HepG2 (cell line): ENCODE measurements around the gene NRL. TPM values are rescaled to one million over a fixed set of nuclear protein-coding genes. Genes with fewer than 3 reads are reported as not detected.
A peak's percentile ranks its signal among the peaks of the same experiment; 100 is the strongest.

Experiments
- ARID5B ChIP-seq: IDR thresholded peaks from 2 replicates; pipeline ENCODE4 v1.4.0; 2020; ENCODE audit warnings: mild to moderate bottlenecking, missing genetic modification reagents
- GABPB1 ChIP-seq: IDR thresholded peaks from 2 replicates; pipeline ENCODE4 v1.6.1; 2016; ENCODE audit warnings: mild to moderate bottlenecking, missing genetic modification reagents, moderate library complexity, missing compliant biosample characterization
- MAZ ChIP-seq, 2 experiments: sonication (generic) in 1 of 2; formaldehyde crosslinking in 1 of 2; IDR thresholded peaks; 2 replicates each; pipeline versions ENCODE4 v1.5.0 to v1.6.1; 2012 to 2020; ENCODE audit warnings: low read depth in 2 of 2, mild to moderate bottlenecking in 2 of 2, borderline replicate concordance in 1 of 2, improper control_type of control experiment in 1 of 2, low read length in 1 of 2, missing genetic modification reagents in 1 of 2, moderate library complexity in 1 of 2
- MEIS2 ChIP-seq: sonication (generic); formaldehyde crosslinking; IDR thresholded peaks from 2 replicates; pipeline ENCODE4 v1.9.0; 2021; ENCODE audit warnings: mild to moderate bottlenecking, missing genetic modification reagents
- MTA1 ChIP-seq: sonication (generic); formaldehyde crosslinking; IDR thresholded peaks from 2 replicates; pipeline ENCODE4 v1.4.0; 2020; ENCODE audit warnings: missing genetic modification reagents, mild to moderate bottlenecking, borderline replicate concordance
- PBX2 ChIP-seq: IDR thresholded peaks from 2 replicates; pipeline ENCODE4 v1.6.1; 2016; ENCODE audit warnings: control low read depth
- SIN3B ChIP-seq: fragments of 150-350 bp; IDR thresholded peaks from 2 replicates; pipeline ENCODE4 v1.6.1; 2014; ENCODE audit warnings: low read length
- ZBTB1 ChIP-seq: sonication (generic); formaldehyde crosslinking; IDR thresholded peaks from 2 replicates; pipeline ENCODE4 v1.4.0; 2020; ENCODE audit warnings: missing genetic modification reagents, borderline replicate concordance
- ZBTB33 ChIP-seq: sonication (generic); formaldehyde crosslinking; IDR thresholded peaks from 2 replicates; pipeline ENCODE4 v1.4.0; 2020; ENCODE audit warnings: missing genetic modification reagents
- ZNF160 ChIP-seq: sonication (generic); formaldehyde crosslinking; IDR thresholded peaks from 2 replicates; pipeline ENCODE4 v1.8.0; 2022; ENCODE audit warnings: mild to moderate bottlenecking, inconsistent platforms, missing genetic modification reagents
- ZNF343 ChIP-seq: sonication (generic); formaldehyde crosslinking; IDR thresholded peaks from 2 replicates; pipeline ENCODE4 v1.4.0; 2020; ENCODE audit warnings: mild to moderate bottlenecking, missing genetic modification reagents
- ZNF468 ChIP-seq: sonication (generic); formaldehyde crosslinking; IDR thresholded peaks from 2 replicates; pipeline ENCODE4 v1.8.0; 2022; ENCODE audit warnings: mild to moderate bottlenecking, moderate library complexity, missing genetic modification reagents
- ZNF615 ChIP-seq: sonication (generic); formaldehyde crosslinking; IDR thresholded peaks from 2 replicates; pipeline ENCODE4 v1.5.0; 2020; ENCODE audit warnings: mild to moderate bottlenecking, missing genetic modification reagents, borderline replicate concordance
- ZNF639 ChIP-seq: conservative IDR thresholded peaks from 2 replicates; pipeline ENCODE4 v1.6.1; 2018; ENCODE audit warnings: missing genetic modification reagents
- ZNF724P ChIP-seq: sonication (generic); formaldehyde crosslinking; IDR thresholded peaks from 2 replicates; pipeline ENCODE4 v1.8.0; 2022; ENCODE audit warnings: missing genetic modification reagents, borderline replicate concordance
- ZNF761 ChIP-seq: sonication (generic); formaldehyde crosslinking; conservative IDR thresholded peaks from 2 replicates; pipeline ENCODE4 v1.4.0; 2020; ENCODE audit warnings: mild to moderate bottlenecking, missing genetic modification reagents
- polyA plus RNA-seq, 8 experiments: library from polyadenylated mRNA; depleted of rRNA in 3 of 8; stranded (reverse) in 7 of 8; unstranded in 1 of 8; fragments of >200 nt; fragmentation: Illumina TruSeq in 4 of 8; extraction: Trizol in 4 of 8; gene quantifications; 2 replicates each; pipeline versions ENCODE4 v1.2.1 to v1.2.3, GENCODE V29; 2011 to 2016; ENCODE audit warnings: low read depth in 4 of 8, missing spikeins in 1 of 8, mixed read lengths in 1 of 8; ENCODE audit not compliant: insufficient read depth in 1 of 8
- total RNA-seq, 5 experiments: library from RNA; depleted of rRNA; stranded (reverse); fragments of >200 nt; fragmentation: Illumina TruSeq; extraction: Trizol; gene quantifications; 2 replicates each; pipeline ENCODE4 v1.2.3, GENCODE V29; 2016; ENCODE audit warnings: low read depth in 1 of 5

Gene NRL
- total and polyA plus RNA-seq, 2 of the 13 experiments (the other 11 are each of a cell fraction or from before 2014, with no cell fraction given): 2.5 to 4.7 TPM

- no peak for TF ChIP-seq ZNF639 (CRISPR knock-in tag)
- no peak for TF ChIP-seq ZNF615 (CRISPR knock-in tag)
- no peak for TF ChIP-seq ZBTB1 (CRISPR knock-in tag)
- TF ChIP-seq ARID5B: peak; percentile 69
- no peak for TF ChIP-seq PBX2 (CRISPR knock-in tag)
- no peak for TF ChIP-seq MTA1 (CRISPR knock-in tag)
- no peak for TF ChIP-seq ZNF343 (CRISPR knock-in tag)
- no peak for TF ChIP-seq ZNF468 (CRISPR knock-in tag)
- TF ChIP-seq ZNF160 (CRISPR knock-in tag): peak; percentile 26; the same call in 1 of the 2 replicates
- TF ChIP-seq ZBTB33 (CRISPR knock-in tag): 0 out of 2 replicates have a peak, but pooled peaks have one; percentile 7
- TF ChIP-seq GABPB1: no peak
- TF ChIP-seq SIN3B: no peak
- TF ChIP-seq MAZ (IDR thresholded peaks at IDR 0.05; ENCODE audit: borderline replicate concordance, low read depth, low read length): peak; percentile 34; the same call in 1 of the 2 replicates
- TF ChIP-seq MAZ (CRISPR knock-in tag; IDR thresholded peaks at IDR 0.05; ENCODE audit: low read depth): no peak; the same call in none of the 2 replicates
- no peak for TF ChIP-seq MEIS2
- TF ChIP-seq ZNF761 (CRISPR knock-in tag): 0 out of 2 replicates have a peak, but pooled peaks have one; percentile 33
- TF ChIP-seq ZNF724P (CRISPR knock-in tag): no peak; the same call in 1 of the 2 replicates
Observed at GRCh38 chr14:24067133-24068082, 47.3 kb downstream of the NRL start (continued).
